Measurements from ENCODE around the gene EYS. TPM values are rescaled to one million over a fixed set of nuclear protein-coding genes. Genes with fewer than 3 reads are reported as not detected.

Gene EYS
- polyA plus RNA-seq, 10 donors: 0.24 to 1.1 (median 0.47) TPM

DNA sequence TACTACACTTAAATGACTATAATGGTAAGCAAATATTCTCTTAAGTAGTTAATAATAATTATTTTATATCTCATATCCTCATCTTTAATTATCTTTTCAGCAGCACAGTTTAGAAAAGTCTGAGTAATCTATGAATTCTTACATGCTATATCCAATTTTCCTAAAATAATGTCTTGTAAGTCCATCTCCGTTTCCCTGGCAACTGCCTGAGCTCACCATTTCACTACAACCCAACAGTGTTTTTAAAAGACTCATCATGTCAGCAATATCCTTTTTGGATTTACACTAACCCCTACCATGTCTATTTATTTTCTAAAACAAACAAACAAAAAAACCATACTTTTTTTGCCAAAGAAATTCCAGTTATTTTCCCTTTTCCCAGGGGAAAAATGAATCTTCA, 859.6 kb downstream of the EYS start:
- DNase-seq: no peak

DNA sequence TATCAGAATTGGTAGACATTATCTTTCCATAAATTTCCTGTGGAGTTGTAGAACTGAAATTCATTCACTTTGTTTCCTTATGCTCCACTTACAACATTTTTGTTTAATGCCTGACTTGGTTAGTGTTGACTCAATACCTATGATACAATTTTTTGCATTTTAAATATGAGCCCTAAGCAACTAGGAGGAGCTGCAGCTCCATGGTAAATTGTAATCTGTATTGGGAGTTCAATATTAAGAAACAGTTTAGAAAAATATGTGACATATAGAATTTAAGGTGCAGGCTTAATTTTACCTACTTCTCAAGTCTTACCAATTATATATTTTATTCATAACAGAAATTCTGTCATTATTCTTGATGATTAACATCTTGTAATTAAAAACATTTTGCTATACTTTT, 868.3 kb downstream of the EYS start:
- peak in 2 of 3 donors; percentile 2 to 29 for DNase-seq

DNA sequence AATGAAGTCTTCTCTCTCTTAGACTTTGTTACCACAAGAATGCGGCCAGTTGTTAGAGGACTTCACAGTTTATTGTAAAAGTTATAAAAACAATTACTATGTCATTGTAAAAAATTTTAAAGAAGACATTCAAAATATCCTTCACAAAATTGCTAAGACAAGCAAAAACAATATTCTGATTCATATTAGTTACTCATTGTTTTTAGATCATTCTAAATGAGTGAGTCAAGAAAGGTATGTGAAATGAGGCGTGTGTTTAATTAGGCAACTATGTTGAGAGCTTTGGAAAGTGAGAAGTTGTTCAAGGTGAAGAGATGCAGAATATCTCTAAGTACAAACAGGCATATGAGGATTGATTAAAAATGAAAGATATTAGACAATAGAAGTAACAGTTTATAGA, 875.3 kb downstream of the EYS start:
- DNase-seq: no peak

DNA sequence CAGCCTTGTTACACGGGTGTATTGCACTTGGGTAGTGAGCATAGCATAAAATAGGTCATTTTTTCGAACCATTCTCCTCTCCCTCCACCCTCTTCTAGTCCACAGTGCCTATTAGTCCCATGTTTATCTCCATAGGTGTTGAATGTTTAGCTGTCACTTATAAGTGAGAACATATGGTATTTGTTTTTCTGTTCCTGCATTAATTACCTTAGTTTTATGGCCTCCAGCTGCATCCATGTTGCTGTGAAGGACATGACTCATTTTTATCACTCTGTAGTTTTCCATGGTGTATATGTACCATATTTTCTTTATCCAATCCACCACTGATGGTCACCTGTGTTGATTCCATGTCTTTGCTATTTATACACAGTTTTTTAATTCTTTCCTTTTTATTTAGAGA, 889.5 kb downstream of the EYS start:
- DNase-seq: no peak

DNA sequence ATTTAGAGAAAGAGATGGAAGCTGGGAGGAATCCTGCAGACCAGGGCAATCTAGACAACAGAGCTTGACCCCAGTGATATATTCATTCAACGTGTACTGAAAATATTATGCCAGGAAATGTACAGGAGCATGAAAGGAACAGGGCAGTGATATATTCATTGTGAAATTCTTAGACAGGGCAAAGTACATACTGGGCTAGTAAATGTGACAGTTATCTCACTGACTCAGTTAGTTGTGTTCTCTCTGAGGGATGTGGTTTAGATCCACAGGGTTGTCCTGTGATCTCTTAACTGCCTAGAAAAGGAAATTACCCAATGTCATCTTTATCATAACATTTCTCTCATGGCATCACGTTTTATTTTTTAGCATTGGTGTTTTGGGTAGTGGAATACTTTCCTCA, 891.3 kb downstream of the EYS start:
- DNase-seq: no peak

DNA sequence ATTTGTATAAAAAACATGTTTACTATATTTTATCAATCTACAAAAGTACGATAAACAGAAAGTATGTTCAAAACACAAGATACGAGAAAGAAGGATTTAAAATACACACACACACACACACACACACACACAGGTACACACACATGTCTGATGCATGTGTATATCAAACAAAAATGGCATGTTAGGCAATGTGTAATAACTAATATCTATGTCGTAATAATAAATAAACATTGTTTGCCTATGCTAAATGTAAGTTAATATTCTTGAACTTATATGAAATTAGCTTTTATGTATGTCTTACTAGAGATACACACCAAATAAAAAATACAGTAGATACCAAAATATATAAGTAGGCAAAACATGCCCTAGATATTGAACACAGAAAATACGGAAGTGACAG, 894.9 kb downstream of the EYS start:
- DNase-seq: no peak

DNA sequence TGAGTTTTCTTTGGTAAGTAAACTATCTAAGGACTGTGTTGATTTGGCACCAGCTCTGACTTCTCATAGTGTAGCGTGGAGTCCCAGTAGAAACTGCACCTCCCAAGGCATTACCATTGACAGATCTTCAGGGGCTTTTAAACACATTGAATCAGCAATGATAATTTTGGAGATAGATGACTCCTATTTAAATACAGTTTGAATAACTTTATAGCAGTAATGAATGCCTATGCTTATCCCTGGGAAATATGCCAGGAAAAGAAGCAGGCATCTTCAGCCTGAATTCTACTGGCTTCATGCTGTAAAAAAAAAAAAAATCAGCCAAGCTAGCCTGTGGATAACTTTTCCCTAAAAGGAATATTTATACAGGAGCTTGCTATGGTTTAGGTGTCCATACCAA, 895.9 kb downstream of the EYS start:
- DNase-seq: peak in 1 of 3 donors; percentile 4

DNA sequence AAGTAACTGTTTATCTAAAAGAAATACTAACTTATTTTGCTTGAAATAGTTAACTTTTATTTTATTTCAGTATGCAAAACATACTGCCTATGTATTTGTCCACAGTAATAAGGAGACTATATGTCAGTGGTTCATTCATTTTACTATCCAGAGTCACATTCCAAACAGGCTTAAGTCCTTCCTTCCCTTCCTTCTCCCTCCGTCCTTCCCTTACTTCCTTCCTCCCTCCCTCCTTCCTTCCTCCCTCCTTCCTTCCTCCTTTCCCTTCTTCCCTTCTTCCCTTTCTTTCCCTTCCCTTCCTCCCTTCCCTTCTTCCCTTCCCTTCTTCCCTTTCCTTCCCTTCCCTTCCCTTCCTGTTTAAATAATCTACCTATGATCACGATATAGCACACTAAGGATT, 899.2 kb downstream of the EYS start:
- no peak for DNase-seq

DNA sequence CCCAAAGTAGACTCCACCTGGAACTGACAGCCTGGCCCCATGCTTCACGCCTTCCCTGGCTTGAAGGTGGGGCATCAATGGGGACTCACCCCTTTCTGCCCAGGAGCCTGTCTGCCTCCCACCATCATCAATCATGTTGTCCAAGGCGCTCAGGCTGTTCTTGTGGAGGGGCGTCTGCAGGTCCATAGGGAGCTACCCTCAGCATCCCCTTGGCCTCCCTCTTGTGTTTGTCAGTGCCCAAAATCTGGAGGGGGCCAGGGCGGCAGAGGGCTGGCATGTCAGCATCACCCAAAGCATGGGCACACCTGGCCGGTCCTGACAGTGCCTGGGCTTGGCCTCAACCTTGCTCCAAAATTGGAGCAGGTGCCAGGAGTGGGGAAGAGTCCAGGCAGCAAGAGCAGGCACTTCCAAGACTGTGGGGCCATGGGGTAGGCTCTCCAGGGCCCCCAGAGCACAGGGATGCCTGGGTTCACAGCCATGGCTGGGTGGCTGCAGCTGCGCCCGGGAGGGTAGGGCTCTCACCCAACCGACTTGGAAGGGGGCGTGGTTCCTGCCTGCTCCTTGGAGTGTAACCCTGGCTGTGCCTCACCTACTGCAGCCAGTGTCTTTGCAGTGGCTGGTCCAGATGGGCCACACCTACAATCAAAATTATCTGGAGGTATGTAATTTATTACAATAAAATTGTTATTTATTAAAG, 903.4 kb downstream of the EYS start:
- DNase-seq: no peak

DNA sequence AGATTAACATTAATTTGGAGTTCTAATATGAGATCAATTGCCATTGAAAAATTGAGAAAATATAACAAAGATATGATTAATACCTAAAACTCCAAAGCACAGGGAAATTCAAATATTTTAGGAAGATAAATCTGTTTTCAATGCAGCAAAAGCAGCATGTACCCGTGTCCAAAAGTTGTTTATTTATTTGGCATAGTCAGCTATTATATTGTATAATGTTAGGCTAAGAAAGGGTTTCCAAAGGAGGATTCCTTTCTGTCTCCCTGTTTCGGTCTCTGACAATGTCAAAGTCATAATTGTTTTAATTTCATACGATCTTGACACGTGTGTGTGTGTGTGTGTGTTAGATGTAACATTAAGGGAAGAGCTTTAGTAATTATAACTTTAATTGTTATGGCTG, 914.5 kb downstream of the EYS start:
- no peak for DNase-seq

DNA sequence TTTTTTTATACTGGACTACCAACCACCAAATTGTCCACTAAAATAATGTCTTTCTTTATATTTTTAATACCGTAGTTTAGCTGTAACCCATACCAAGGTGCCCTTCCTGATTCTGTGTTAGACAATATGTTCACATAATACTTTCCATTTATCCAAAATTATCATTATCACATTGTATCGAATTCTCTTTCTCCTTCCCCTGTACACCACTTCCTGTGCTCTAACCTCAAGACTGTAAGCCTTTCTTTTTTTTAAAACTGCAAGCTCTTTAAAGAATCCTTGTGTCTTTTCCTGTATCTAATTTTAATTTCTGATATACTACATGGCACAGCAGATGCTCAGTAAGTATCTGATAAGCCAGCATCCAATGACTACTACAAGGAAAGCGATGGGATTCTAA, 917.5 kb downstream of the EYS start:
- no peak for DNase-seq

DNA sequence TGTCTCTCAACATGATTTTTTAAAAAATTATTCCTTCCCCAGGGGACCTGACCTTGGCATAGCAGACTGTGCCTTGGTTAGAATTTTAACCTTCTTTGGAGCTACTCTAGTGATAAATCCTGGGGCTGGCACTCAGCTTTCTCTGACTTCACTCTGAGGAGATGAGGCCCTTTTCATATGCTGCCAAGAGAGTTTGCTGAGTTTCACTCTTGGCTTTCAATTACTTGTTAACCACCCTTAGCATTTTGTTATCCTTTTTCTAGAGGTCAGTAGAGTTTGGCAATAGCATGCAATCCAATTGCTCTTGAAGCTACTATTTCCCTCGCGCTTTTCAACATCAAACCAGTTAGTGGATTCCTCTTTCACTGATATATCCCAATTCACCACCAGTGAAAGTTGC, 920.3 kb downstream of the EYS start:
- no peak for DNase-seq

DNA sequence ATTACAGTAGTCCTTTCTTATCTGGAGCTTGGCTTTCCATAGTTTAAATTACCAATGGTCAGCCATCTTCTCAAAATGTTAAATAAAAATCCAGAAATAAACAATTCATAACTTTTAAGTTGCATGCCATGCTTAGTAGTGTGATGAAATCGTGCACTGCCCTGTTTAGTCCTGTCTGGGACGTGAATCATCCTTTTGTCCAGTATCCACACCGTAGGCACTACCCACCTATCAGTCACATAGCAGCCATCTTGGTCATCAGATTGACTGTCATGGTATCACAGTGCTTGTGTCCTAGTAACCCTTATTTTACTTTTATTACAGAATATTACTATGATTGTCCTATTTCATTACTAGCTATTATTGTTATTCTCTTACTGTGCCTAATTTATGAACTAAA, 924.1 kb downstream of the EYS start:
- DNase-seq: no peak

DNA sequence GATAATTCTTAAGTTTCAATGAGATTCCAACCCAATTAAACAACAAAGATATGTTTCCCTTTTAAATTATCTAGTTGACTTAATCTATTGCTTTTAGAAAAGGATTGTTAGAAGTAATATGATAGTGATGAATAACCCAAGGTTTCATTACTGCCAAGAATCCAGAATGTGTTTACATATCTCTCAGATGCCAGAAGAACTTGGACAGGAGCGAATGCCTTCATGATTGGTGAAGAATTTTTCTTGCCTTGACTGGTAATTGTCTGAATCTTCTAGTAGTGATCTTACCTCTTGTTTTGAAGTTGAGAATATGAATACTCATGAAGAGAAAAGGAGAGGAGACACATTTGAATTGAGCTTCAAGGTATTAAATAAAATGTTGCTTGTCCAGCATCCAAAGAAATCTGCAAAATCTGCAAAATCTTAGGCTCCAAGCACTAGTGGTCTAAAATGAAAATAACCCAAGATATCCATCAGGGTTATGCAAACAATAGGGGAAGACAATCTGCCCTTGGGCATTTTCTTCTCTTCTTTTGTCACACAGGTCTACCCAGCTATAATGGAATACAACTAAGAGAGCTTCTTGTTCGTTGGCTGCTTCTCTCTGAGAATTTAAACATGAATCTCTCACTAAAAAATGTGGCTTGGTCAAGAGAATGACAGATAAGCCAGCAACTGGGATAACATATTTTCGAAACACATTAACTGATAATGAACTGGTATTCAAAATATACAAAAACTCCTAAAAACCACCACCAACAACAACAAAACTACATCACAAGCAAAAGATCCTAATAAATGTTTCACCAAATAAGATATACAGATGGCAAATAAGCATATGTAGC, 928.9 kb downstream of the EYS start:
- no peak for DNase-seq

DNA sequence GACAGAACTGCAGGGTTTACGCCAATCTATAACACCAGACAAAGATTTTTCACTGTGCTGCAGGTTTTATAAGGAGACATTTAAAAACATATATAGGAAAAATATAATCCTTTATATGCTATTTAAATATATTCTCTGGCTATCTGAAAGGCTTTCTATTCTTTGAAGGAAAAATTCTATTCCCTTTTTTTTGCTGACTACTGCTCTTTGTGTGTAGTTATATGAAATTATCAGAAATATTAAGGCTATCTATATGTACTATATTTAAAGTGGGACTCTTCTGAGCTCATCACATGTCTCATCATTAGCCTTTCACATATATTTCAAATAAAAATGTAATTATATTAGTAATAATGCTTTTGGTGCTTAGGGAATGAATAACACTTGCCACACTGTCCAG, 930.7 kb downstream of the EYS start:
- DNase-seq: no peak

DNA sequence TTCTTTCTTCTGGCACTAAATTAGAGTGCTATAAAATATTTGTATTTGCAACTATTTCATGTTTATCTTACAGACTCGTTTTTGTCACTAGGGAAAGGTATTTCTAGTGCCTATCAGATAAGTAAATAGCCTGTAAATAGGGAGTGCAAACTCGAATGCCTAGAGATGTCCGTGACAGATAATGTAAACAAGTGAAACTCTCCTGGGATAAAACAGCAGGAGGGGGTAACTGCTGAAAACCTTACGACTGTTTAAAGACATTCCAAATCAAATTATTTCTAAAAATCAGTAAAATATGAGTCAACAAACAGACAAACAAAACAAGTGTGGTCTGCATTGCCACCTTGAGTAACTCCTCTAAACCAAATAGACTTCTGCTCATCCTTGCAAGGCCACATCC, 932.1 kb downstream of the EYS start:
- no peak for DNase-seq

DNA sequence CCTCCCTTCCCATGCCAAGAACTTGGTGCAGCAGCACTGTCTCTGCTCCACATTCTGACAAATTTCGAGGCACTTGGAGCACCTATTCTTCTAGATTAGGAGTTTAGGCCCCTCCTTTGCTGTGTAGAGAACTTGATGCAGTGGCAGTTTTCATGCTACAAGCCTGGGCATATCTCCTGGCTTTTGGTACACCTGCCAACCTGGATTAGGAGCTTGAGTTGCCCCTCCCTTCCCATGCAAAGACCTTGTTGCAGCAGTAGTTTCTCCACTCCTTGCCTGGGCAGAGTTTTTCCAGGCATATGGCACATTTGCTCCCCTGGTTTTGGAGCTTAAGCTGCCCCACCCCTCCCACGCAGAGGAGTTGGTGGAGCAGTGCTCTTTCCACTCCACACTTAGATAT, 956.1 kb downstream of the EYS start:
- no peak for DNase-seq

DNA sequence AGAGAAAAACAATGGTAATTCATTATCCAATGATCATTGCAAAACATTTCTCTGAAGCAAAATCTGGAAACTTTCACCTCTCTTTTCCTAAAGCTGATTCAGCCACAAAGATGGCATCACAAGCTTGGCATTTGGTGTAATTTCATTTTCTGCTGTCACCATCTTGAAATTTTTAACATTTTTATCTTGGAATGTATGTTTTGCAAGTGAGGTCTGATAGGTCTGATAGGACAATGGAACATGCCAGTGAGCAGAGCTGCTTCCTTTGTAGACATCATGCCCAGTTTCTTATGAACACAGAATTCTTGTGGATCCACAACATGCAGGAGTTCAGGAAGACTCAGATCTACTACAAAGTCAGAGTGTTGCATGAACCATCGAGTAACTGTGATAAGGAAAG, 969.6 kb downstream of the EYS start:
- DNase-seq: no peak

DNA sequence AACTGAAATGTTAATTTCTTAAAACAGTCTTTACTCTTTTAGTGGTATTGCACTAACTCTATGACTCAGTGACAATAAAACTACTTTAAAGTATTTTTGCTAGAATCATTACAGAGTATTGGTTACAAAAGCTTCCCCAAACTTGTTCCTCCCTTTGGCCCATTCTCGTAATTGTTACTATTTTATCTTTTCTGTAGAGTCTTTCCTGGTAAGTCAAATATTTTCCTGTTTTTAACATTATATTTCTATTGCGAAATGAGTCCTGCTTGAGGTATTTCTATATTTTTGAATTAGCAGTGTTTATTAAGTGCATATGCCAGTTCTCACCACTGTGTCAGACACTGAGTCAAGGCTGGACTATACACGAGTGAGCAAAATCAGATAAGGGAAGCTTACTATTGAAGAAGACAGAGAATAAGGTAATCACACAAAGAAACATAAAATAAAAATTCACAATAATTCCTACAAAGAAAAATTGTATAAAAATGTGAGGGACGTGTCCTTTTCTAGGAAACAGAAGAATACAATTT, 970.5 kb downstream of the EYS start:
- DNase-seq: no peak

DNA sequence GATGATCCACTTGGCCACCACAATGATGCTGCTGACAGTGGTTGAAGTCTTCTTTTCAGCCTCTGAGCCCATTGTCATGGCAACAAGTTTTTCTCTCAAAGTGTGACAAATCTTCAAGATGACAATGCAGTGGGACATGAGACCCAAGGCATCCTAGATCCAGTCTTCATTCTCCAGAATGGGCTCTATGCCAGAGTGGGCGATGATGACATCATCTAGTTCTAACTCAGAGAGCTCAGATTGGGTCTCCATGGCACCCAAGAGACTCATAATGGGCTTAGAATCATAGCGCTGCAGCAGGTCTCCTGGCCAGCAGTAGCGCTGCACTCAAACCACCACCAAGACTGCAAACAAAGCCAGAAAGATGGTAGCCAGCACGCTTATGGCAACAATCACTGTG, 973.6 kb downstream of the EYS start:
- DNase-seq: no peak

DNA sequence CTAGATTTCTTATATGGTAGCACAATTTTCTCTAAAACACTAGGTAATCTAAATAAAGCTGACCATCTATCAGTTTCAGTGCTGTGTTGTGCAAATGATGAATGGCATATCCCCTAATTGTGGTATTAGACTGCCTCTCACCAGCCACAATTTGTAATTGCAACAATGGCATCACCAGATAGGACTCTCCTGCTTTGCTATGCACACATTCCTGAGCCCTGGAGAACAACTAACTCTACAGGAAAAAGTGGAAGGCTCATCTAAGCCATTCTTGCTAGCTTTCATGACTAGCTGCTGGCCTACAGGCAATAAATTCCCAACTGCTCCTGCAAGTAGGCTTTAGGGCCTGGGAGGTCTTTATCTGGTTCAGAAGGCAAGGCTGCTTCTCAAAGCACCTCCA, 974.1 kb downstream of the EYS start:
- no peak for DNase-seq

DNA sequence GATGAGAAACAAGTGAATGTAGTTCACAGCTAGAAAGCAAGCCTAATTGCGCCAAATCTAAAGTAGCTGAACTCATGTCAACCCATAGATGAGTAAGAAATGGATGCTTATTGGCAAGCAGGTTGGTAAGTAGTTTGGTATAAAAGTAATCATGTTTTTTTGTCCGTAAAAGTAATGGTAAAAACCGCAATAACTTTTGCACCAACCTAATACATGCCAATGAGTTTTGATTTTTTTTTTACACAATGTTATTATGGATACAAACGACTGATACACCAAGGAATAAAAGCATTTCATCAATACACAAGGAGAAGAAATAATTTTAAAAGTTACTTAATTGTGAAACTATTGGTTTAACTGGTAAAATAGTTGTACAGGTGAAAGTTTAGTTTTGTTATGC, 977.5 kb downstream of the EYS start:
- DNase-seq: no peak

DNA sequence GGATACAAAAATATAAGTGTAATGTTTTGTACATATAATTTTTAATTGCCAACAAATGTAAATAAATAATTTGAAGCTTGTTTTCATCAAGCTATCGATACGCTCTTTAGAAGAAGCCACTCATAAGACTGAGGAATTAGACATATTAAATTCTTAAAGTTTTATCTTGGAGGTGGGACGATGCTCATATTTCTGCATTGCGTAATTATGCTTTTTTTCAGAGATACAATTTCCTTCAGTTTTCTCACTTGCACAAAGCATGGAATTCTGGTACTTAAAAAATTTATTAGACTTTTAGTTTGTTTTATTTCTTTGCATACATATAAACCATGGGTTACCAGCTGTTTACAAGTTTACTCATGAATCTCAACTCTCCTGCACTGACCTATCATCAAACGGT, 980.0 kb downstream of the EYS start:
- DNase-seq: no peak
